ENCODE data around the gene FOXP1.

DNA sequence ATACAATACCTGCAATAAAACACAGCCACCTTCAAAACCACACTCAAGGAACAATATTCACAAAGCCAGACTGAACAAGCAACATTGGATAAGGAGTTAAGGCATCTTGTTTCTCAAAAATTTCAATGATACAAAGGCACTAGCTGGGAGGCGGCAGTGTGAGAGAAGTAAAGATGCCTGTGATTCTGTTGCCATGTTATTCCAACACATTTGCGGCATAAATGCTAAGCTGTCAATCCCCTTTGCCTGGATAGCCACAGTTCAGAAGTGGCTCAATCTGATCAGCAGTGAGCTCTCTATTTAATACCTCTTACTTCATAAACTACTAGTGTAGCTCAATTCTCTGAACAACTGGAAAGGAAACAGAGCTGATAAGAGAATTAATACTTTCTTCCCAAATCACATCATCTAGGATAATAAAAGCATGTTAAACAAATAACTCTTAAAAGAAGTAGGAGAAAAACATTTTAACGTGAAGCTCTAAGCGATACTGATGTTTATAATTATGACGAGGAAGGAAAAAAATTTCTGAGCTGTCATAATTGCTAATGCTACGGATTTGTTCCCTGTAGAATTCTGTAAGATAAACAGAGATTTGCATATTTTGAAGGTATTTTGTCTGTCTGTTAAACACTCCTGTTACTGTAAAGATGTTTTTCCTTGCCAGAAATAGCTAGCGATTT lies 358.4 kb downstream of the FOXP1 start:
- no peak for TF ChIP-seq POLR2A (IDR thresholded peaks at IDR 0.05)
- TF ChIP-seq, protein P1, sequence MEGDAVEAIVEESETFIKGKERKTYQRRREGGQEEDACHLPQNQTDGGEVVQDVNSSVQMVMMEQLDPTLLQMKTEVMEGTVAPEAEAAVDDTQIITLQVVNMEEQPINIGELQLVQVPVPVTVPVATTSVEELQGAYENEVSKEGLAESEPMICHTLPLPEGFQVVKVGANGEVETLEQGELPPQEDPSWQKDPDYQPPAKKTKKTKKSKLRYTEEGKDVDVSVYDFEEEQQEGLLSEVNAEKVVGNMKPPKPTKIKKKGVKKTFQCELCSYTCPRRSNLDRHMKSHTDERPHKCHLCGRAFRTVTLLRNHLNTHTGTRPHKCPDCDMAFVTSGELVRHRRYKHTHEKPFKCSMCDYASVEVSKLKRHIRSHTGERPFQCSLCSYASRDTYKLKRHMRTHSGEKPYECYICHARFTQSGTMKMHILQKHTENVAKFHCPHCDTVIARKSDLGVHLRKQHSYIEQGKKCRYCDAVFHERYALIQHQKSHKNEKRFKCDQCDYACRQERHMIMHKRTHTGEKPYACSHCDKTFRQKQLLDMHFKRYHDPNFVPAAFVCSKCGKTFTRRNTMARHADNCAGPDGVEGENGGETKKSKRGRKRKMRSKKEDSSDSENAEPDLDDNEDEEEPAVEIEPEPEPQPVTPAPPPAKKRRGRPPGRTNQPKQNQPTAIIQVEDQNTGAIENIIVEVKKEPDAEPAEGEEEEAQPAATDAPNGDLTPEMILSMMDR (IDR thresholded peaks at IDR 0.05) = no peak

Data from adrenal gland (tissue), 5 donors.